ENCODE measurements around the gene CTDP1. TPM values are rescaled to one million over a fixed set of nuclear protein-coding genes. Genes with fewer than 3 reads are reported as not detected.

CTDP1 gene
- total RNA-seq, 1 donor from 2014 or later = 43.3 TPM

GRCh38 chr18:79765491-79766245 is 86.1 kb downstream of the CTDP1 start:
- peaks cover 15% of the 10 kb centered on the region for H3K9me3 Mint-ChIP-seq
- intact Hi-C loops (cut with micrococcal nuclease) = no loop called here

GRCh38 chr18:79766308-79766707 is 86.7 kb downstream of the CTDP1 start:
- Mint-ChIP-seq H3K9me3 (peaks cover 15% of the 10 kb centered on the region), H3K36me3 (ENCODE audit: low read depth) (no peaks in the 10 kb centered on the region), H3K27ac (no peak overlapping the region), H3K4me1 (ENCODE audit: low read depth) (no peaks in the 10 kb centered on the region), H3K27me3 (ENCODE audit: low read depth) (peaks cover 5% of the 10 kb centered on the region), H3K4me3 (ENCODE audit: low read depth) (no peak overlapping the region)
- no peak for DNase-seq (ENCODE audit: low spot score)
- intact Hi-C loops (cut with micrococcal nuclease) = no loop called here

More at GRCh38 chr18:79765491-79766245, 86.1 kb downstream of the CTDP1 start:
- no peaks in the 10 kb centered on the region for H3K4me1 Mint-ChIP-seq (ENCODE audit: low read depth)
- H3K36me3 Mint-ChIP-seq (ENCODE audit: low read depth) = no peaks in the 10 kb centered on the region
- peaks cover 5% of the 10 kb centered on the region for H3K27me3 Mint-ChIP-seq (ENCODE audit: low read depth)
- no peak overlapping the region for H3K27ac Mint-ChIP-seq
- no peak overlapping the region for H3K4me3 Mint-ChIP-seq (ENCODE audit: low read depth)
- DNase-seq (ENCODE audit: low spot score) = no peak

GRCh38 chr18:79768745-79769144 is 89.1 kb downstream of the CTDP1 start:
- H3K27ac Mint-ChIP-seq = no peak overlapping the region
- peaks cover 4% of the 10 kb centered on the region for H3K27me3 Mint-ChIP-seq (ENCODE audit: low read depth)
- DNase-seq (ENCODE audit: low spot score) = no peak
- peaks cover 15% of the 10 kb centered on the region for H3K9me3 Mint-ChIP-seq
- no peak overlapping the region for H3K4me3 Mint-ChIP-seq (ENCODE audit: low read depth)
- intact Hi-C loops (cut with micrococcal nuclease) = no loop called here
- no peaks in the 10 kb centered on the region for H3K36me3 Mint-ChIP-seq (ENCODE audit: low read depth)
- no peaks in the 10 kb centered on the region for H3K4me1 Mint-ChIP-seq (ENCODE audit: low read depth)

- Mint-ChIP-seq H3K36me3 (ENCODE audit: low read depth) (no peaks in the 10 kb centered on the region), H3K27me3 (ENCODE audit: low read depth) (peaks cover 4% of the 10 kb centered on the region), H3K9me3 (peaks cover 15% of the 10 kb centered on the region), H3K4me3 (ENCODE audit: low read depth) (no peak overlapping the region), H3K4me1 (ENCODE audit: low read depth) (no peaks in the 10 kb centered on the region), H3K27ac (no peak overlapping the region)
- no peak for DNase-seq (ENCODE audit: low spot score)
- intact Hi-C loops (cut with micrococcal nuclease) = no loop called here
Measured at GRCh38 chr18:79769698-79770500, 90.3 kb downstream of the CTDP1 start.

GRCh38 chr18:79770501-79770815 is 90.9 kb downstream of the CTDP1 start:
- intact Hi-C loops (cut with micrococcal nuclease) = no loop called here
- no peak overlapping the region for H3K4me3 Mint-ChIP-seq (ENCODE audit: low read depth)
- H3K9me3 Mint-ChIP-seq = peaks cover 15% of the 10 kb centered on the region
- H3K27me3 Mint-ChIP-seq (ENCODE audit: low read depth) = peaks cover 4% of the 10 kb centered on the region
- no peaks in the 10 kb centered on the region for H3K4me1 Mint-ChIP-seq (ENCODE audit: low read depth)
- H3K27ac Mint-ChIP-seq = no peak overlapping the region
- no peak for DNase-seq (ENCODE audit: low spot score)
- no peaks in the 10 kb centered on the region for H3K36me3 Mint-ChIP-seq (ENCODE audit: low read depth)

- H3K36me3 Mint-ChIP-seq (ENCODE audit: low read depth) = no peaks in the 10 kb centered on the region
- no peak overlapping the region for H3K4me3 Mint-ChIP-seq (ENCODE audit: low read depth)
- H3K27ac Mint-ChIP-seq = no peak overlapping the region
- peaks cover 4% of the 10 kb centered on the region for H3K27me3 Mint-ChIP-seq (ENCODE audit: low read depth)
- peaks cover 12% of the 10 kb centered on the region for H3K9me3 Mint-ChIP-seq
- H3K4me1 Mint-ChIP-seq (ENCODE audit: low read depth) = no peaks in the 10 kb centered on the region
- intact Hi-C loops (cut with micrococcal nuclease) = no loop called here
- no peak for DNase-seq (ENCODE audit: low spot score)
Measured at GRCh38 chr18:79770826-79771225, 91.2 kb downstream of the CTDP1 start.

GRCh38 chr18:79771446-79772107 is 92.0 kb downstream of the CTDP1 start:
- Mint-ChIP-seq H3K36me3 (ENCODE audit: low read depth) (no peaks in the 10 kb centered on the region), H3K9me3 (peaks cover 9% of the 10 kb centered on the region), H3K27me3 (ENCODE audit: low read depth) (peaks cover 4% of the 10 kb centered on the region), H3K4me3 (ENCODE audit: low read depth) (no peak overlapping the region), H3K27ac (no peak overlapping the region), H3K4me1 (ENCODE audit: low read depth) (no peaks in the 10 kb centered on the region)
- intact Hi-C loops (cut with micrococcal nuclease) = no loop called here
- DNase-seq (ENCODE audit: low spot score) = no peak

GRCh38 chr18:79772108-79772864 is 92.7 kb downstream of the CTDP1 start:
- peaks cover 4% of the 10 kb centered on the region for H3K27me3 Mint-ChIP-seq (ENCODE audit: low read depth)
- H3K9me3 Mint-ChIP-seq = peaks cover 9% of the 10 kb centered on the region

GRCh38 chr18:79772865-79773696 is 93.5 kb downstream of the CTDP1 start:
- Mint-ChIP-seq H3K4me1 (ENCODE audit: low read depth) (no peaks in the 10 kb centered on the region), H3K36me3 (ENCODE audit: low read depth) (no peaks in the 10 kb centered on the region), H3K27me3 (ENCODE audit: low read depth) (peaks cover 4% of the 10 kb centered on the region), H3K27ac (no peak overlapping the region), H3K9me3 (peaks cover 5% of the 10 kb centered on the region), H3K4me3 (ENCODE audit: low read depth) (no peak overlapping the region)
- no peak for DNase-seq (ENCODE audit: low spot score)
- intact Hi-C loops (cut with micrococcal nuclease) = no loop called here

More at GRCh38 chr18:79772108-79772864, 92.7 kb downstream of the CTDP1 start:
- H3K4me1 Mint-ChIP-seq (ENCODE audit: low read depth) = no peaks in the 10 kb centered on the region
- H3K4me3 Mint-ChIP-seq (ENCODE audit: low read depth) = no peak overlapping the region
- intact Hi-C loops (cut with micrococcal nuclease) = no loop called here
- DNase-seq (ENCODE audit: low spot score) = no peak
- H3K36me3 Mint-ChIP-seq (ENCODE audit: low read depth) = no peaks in the 10 kb centered on the region
- H3K27ac Mint-ChIP-seq = no peak overlapping the region

GRCh38 chr18:79774111-79774510 is 94.5 kb downstream of the CTDP1 start:
- H3K27ac Mint-ChIP-seq = no peak overlapping the region
- H3K36me3 Mint-ChIP-seq (ENCODE audit: low read depth) = no peaks in the 10 kb centered on the region
- intact Hi-C loops (cut with micrococcal nuclease) = no loop called here
- no peaks in the 10 kb centered on the region for H3K27me3 Mint-ChIP-seq (ENCODE audit: low read depth)
- no peaks in the 10 kb centered on the region for H3K4me1 Mint-ChIP-seq (ENCODE audit: low read depth)
- no peaks in the 10 kb centered on the region for H3K9me3 Mint-ChIP-seq
- DNase-seq (ENCODE audit: low spot score) = no peak
- H3K4me3 Mint-ChIP-seq (ENCODE audit: low read depth) = no peak overlapping the region

- no peaks in the 10 kb centered on the region for H3K27me3 Mint-ChIP-seq (ENCODE audit: low read depth)
- DNase-seq (ENCODE audit: low spot score) = no peak
Measured at GRCh38 chr18:79775441-79776221, 96.0 kb downstream of the CTDP1 start.

More at GRCh38 chr18:79775441-79776221, 96.0 kb downstream of the CTDP1 start:
- Mint-ChIP-seq H3K4me3 (ENCODE audit: low read depth) (no peak overlapping the region), H3K36me3 (ENCODE audit: low read depth) (no peaks in the 10 kb centered on the region), H3K27ac (no peak overlapping the region), H3K4me1 (ENCODE audit: low read depth) (no peaks in the 10 kb centered on the region), H3K9me3 (no peaks in the 10 kb centered on the region)
- intact Hi-C loops (cut with micrococcal nuclease) = no loop called here
